ENCODE results near the gene LEMD2. TPM values are rescaled to one million over a fixed set of nuclear protein-coding genes. Genes with fewer than 3 reads are reported as not detected.

The LEMD2 gene
- total RNA-seq, result 49.7 TPM

DNA sequence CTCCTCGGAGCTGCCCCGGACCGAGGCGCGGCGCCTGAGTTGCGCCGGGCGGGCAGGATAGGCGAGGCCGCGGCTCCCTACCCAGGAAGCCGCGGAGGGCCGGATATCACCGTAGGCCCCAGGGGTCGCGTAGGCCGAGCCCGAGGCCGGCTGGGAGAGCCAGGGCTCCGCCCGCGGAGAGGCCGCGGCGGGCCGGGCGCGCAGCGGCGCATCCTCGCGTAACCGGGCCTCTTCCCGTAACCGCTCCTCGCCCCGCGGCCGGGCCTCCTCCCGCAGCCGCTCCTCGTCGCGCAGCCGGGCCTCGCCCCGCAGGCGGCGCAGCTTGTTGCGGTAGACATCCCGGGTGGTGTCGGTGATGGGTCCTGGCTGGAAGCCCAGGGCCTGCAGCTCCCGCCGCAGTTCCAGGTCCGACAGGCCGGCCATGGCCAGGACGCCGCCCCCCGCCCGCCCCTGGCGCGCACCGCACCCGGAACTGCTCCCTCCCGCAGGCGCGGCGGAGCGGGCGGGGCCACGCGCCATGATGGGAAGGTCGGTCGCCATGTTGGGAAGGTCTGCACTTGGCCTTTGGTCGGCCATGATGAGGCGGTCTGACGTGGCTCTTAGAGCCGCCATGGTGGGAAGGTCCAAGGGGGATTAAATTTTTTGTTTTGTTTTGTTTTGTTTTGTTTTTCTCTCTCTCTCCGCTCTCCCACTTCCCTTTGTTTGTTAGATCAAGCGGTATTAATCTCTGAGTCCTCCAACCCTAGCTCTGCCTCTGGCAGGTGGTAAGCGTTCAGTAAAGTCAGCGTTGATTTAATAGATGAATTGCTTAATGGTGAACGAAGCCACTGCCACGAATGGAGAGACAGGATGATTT is at the start of gene LEMD2:
TSS of gene LEMD2 (minus strand) at position 437 of the 856 bp plus-strand sequence. CDS start at position 423, 14 bp downstream.

DNA sequence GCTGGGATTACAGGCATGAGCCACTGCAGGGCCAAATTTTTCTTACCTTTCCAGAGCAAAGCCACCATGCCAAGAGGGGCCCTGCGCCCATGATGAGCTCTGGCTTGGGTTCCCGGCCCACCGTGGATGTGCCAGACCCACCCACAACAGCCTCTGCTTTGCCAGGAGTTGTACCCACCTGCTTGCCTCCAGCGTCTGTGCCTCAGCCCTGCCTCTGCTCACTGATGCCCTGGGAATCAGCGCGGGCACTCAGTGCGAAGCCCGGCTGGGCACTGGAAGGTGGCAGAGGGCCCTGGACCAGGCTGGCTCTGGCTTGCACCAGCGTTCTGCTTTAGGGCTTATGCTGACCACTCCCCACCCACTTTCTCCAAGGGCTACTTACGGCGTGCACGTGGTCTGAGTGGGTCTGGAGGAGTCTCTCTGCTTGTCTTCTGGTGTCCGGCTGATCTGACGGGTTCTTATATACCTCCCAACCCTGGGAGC is 14.7 kb upstream of the LEMD2 start, which contains the start of gene MLN:
TSS of gene MLN (minus strand) at position 433 of the 483 bp plus-strand sequence. CDS start 2,840 bp downstream, outside the sequence.

DNA sequence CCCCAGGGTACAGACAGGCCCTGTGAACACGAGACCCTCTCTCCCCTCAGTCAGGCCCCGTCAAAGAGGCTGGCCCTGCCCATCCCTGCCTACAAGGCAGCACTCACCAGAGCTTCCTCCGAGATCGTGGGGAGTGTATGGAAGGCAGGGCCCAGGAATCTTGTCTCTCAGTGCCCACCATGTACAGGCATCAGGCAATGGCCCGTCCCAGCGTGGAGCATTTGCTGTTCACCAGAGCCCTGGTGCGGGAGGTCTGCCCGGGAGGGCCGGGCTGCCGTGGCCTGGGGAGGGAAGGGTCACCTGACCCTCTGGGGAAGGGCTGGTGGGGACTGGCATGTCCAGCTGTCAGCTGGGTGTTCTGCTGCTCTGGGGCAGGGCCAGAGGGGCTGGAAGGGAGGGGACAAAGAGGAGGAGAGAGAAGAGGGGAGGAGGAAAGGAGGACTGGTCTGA is 42.3 kb downstream of the LEMD2 start, which contains the start of gene IP6K3:
TSS of gene IP6K3 (minus strand) at position 255 of the 450 bp plus-strand sequence. CDS start 11,429 bp downstream, outside the sequence.

Other genes with a start within 250 kb of the LEMD2 start
- gene BAK1, start 208.9 kb downstream of the LEMD2 start, total RNA-seq, result 10.1 TPM
- 9.6 TPM for gene ITPR3, start 167.8 kb downstream of the LEMD2 start, total RNA-seq
- 25.7 TPM for gene UQCC2, start 77.4 kb downstream of the LEMD2 start, total RNA-seq
- 3.7 TPM for gene IP6K3, start 42.2 kb downstream of the LEMD2 start, total RNA-seq
- not detected for gene MLN, start 14.9 kb upstream of the LEMD2 start, total RNA-seq

Data from camera-type eye (tissue), 1 donor.